Left ventricle myocardium inferior (tissue), 1 donor: ENCODE data around the gene TEX264. TPM values are rescaled to one million over a fixed set of nuclear protein-coding genes. Genes with fewer than 3 reads are reported as not detected.
A peak's percentile ranks its signal among the peaks of the same experiment; 100 is the strongest.

Experiments
- DNase-seq: peaks from one replicate; pipeline ENCODE4 v3.0.0-alpha.2; 2020
- H3K27ac ChIP-seq: fragments of 200-600 bp; replicated peaks from 2 replicates; pipeline ENCODE4 v1.8.0; 2021
- H3K27me3 ChIP-seq: fragments of 200-600 bp; 2 replicates; pipeline ENCODE4 v1.8.0; 2021; ENCODE audit warnings: low read depth
- H3K36me3 ChIP-seq: fragments of 200-600 bp; 2 replicates; pipeline ENCODE4 v1.8.0; 2021
- H3K4me1 ChIP-seq: fragments of 200-600 bp; 2 replicates; pipeline ENCODE4 v1.8.0; 2021
- H3K4me3 ChIP-seq: fragments of 200-600 bp; 2 replicates; pipeline ENCODE4 v1.8.0; 2021; ENCODE audit warnings: mild to moderate bottlenecking, moderate library complexity
- H3K9me3 ChIP-seq: fragments of 200-600 bp; replicated peaks from 2 replicates; pipeline ENCODE4 v1.8.0; 2021
- intact Hi-C: fragments of 100-400 bp; cut with micrococcal nuclease; formaldehyde crosslinking; loops from one replicate; pipeline ENCODE4 v1.11.0; 2022
- total RNA-seq: library from RNA; stranded (reverse); fragmentation: NEBNext Ultra II Directional; extraction: Animal tissue kit (Norgen Biotek cat#: 25700); gene quantifications from one replicate; pipeline ENCODE4 v1.2.1, GENCODE V29; 2021
- TF ChIP-seq, protein P1 (sequence below): fragments of 200-600 bp; IDR thresholded peaks from 2 replicates; pipeline ENCODE4 v1.8.0; 2021; ENCODE audit warnings: antibody characterized with exemption, mild to moderate bottlenecking, borderline replicate concordance
- donor health status: DM: no; HTN: yes; CAD: no; lungs with severe emphysema.

The TEX264 gene
- total RNA-seq, 1 donor from 2014 or later: 33.9 TPM

DNA sequence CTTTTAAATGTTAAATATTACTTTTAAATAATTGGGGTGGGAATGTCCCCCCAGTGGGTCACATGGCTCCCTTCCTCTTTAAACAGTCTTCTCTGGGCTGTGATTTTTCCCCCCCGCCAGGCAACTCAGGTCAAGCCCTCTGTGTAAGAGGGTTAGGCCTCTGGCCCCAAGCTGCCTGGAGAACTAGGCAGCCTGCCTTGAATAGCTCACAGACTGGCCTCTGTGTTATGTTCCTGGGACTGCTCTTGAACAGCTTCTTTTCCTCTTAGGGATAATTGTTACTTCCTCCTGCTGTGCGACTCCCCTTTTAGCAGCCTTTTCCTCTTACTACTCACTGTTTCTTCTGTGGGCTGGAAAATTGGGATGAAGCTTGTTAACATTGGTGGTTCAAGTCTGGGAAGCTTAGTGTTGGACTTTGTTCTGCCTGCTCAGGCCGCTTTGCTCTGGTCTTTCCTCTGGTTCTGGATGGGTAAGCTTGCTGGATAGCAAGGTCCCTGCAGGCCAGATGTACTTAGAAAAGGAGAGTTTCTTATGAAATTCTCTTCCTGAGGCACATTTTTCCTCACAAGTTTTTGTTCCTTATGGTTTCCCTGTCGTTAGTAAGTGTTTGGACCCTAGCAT, 2.2 kb downstream of the TEX264 start:
- Histone ChIP-seq H3K9me3 (no peaks in the 10 kb centered on the region), H3K4me1 (peaks cover 73% of the 10 kb centered on the region), H3K27me3 (no peaks in the 10 kb centered on the region), H3K36me3 (peaks cover 24% of the 10 kb centered on the region), H3K27ac (no peak overlapping the region), H3K4me3 (no peak overlapping the region)
- DNase-seq: peak; percentile 3
- TF ChIP-seq, protein P1, sequence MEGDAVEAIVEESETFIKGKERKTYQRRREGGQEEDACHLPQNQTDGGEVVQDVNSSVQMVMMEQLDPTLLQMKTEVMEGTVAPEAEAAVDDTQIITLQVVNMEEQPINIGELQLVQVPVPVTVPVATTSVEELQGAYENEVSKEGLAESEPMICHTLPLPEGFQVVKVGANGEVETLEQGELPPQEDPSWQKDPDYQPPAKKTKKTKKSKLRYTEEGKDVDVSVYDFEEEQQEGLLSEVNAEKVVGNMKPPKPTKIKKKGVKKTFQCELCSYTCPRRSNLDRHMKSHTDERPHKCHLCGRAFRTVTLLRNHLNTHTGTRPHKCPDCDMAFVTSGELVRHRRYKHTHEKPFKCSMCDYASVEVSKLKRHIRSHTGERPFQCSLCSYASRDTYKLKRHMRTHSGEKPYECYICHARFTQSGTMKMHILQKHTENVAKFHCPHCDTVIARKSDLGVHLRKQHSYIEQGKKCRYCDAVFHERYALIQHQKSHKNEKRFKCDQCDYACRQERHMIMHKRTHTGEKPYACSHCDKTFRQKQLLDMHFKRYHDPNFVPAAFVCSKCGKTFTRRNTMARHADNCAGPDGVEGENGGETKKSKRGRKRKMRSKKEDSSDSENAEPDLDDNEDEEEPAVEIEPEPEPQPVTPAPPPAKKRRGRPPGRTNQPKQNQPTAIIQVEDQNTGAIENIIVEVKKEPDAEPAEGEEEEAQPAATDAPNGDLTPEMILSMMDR: no peak
- intact Hi-C loops: no loop called here

DNA sequence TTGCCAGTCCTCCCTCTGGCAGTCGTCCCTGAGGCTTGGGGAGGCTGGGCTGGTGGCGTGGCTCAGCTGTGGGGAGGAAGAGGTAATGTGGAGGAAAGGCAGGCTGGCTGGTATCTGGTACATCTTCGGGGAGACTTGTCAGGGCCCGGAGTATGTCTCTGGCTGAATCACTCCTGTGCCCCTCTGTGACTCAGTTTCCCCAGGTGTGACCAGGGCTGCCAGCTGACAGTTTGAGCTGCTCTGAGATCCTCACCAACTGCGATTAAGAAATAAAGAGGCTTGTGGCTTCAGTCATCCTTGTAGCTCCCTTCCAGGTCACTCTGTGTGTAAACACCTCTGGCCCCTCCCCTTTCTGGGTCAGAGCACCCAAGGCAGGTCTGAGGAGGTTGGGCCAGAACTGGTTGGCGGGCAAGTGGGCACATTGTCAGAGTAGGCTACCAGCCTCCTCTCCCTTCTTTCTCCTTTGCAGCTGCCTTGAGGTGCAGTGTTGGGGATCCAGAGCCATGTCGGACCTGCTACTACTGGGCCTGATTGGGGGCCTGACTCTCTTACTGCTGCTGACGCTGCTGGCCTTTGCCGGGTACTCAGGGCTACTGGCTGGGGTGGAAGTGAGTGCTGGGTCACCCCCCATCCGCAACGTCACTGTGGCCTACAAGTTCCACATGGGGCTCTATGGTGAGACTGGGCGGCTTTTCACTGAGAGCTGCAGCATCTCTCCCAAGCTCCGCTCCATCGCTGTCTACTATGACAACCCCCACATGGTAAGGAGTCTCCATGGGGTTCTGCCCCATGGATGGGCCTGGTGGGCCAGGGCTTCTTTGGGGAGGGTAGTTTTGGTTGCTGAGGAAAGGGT, 3.0 kb downstream of the TEX264 start:
- H3K9me3 ChIP-seq: no peaks in the 10 kb centered on the region
- no peak overlapping the region for H3K27ac ChIP-seq
- TF ChIP-seq, protein P1: no peak
- intact Hi-C loops: no loop called here
- no peak overlapping the region for H3K4me3 ChIP-seq
- DNase-seq: peak; percentile 3
- peaks cover 24% of the 10 kb centered on the region for H3K36me3 ChIP-seq
- H3K27me3 ChIP-seq: no peaks in the 10 kb centered on the region
- H3K4me1 ChIP-seq: peaks cover 77% of the 10 kb centered on the region

DNA sequence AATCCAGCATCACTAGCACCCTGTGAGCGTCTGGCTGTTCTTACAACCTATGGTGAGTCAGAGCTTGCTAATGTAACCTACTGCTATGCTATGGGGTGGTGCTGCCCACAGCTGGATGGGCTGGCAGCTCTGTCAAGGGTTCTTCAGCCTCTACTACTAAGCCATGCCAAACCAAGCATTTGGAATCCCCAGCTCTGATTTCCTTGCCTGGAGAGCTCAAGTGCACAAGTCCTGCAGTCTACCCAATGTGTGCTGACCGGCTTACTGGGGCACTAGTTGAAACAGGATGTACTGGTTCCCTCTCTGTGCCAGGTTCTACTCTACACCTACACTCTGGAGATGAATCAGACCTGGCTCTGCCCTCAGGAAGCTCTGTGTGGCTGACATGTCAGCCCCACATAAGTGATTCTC, 4.2 kb downstream of the TEX264 start:
- H3K27me3 ChIP-seq: no peaks in the 10 kb centered on the region
- peak; percentile 4 for DNase-seq
- peaks cover 24% of the 10 kb centered on the region for H3K36me3 ChIP-seq
- TF ChIP-seq, protein P1: no peak
- intact Hi-C loops: no loop called here
- H3K27ac ChIP-seq: no peak overlapping the region
- H3K4me3 ChIP-seq: no peak overlapping the region
- no peaks in the 10 kb centered on the region for H3K9me3 ChIP-seq
- peaks cover 75% of the 10 kb centered on the region for H3K4me1 ChIP-seq

DNA sequence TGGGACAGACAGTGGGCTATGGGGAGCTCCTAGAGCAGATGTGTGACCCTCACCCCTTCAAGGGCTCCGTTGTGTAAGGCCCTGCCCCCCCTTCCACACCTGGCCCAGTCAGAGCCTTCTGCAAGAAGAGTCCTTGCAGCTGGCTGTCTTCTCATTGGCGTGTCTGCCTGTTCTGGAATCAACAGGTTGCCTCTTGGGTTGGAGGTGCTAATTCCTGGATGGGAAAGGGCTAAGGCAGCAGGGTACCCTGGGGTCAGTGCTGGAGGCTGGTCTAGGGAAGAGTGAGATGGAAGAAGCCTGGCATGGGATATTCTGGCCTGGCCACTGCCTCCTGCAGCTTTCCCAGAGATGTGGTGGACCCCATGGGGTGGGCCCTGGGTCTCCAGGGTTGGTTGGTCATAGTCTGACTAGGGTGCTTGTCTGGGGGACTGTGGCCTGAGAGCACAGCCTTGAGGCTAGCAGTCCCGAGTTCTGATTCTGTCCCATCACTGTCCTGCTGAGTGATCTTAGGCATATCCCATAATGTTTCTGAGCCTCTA, 5.1 kb downstream of the TEX264 start:
- Histone ChIP-seq H3K27me3 (no peaks in the 10 kb centered on the region), H3K9me3 (no peaks in the 10 kb centered on the region), H3K36me3 (peaks cover 24% of the 10 kb centered on the region), H3K27ac (no peak overlapping the region), H3K4me1 (peaks cover 77% of the 10 kb centered on the region), H3K4me3 (no peak overlapping the region)
- TF ChIP-seq, protein P1: no peak
- intact Hi-C loops: no loop called here
- DNase-seq: peak; percentile 2

DNA sequence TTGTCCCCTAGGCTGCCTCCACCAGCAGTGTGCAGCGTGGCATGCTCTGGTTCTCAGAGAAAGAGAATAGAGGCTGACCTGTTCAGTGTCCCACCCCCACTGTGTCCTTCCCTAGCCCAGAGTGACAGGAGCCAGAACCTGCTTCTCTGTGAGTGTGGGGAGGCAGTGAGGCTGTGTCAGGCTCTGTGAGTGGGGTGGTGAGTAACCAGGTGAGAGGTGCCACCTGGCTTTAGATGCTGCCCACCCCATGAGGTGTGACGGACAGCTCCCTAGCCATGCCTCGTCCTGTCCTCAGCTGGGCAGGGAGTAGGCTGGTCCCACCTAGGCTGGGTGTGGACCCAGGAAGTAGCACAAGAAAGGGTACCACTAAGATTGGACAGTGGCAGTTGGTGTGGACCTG, 6.3 kb downstream of the TEX264 start:
- intact Hi-C loops: no loop called here

More for the DNA sequence above, 6.3 kb downstream of the TEX264 start:
- H3K9me3 ChIP-seq: no peaks in the 10 kb centered on the region
- no peak for DNase-seq
- H3K27ac ChIP-seq: no peak overlapping the region
- H3K4me3 ChIP-seq: no peak overlapping the region
- peaks cover 77% of the 10 kb centered on the region for H3K4me1 ChIP-seq
- H3K27me3 ChIP-seq: no peaks in the 10 kb centered on the region
- H3K36me3 ChIP-seq: peaks cover 24% of the 10 kb centered on the region
- TF ChIP-seq, protein P1: no peak
